ENCODE measurements around the gene LRP1B. TPM values are rescaled to one million over a fixed set of nuclear protein-coding genes. Genes with fewer than 3 reads are reported as not detected.

The LRP1B gene
- total RNA-seq, 1 experiment from 2014 or later, result 0.52 TPM

- TF ChIP-seq, protein P1, sequence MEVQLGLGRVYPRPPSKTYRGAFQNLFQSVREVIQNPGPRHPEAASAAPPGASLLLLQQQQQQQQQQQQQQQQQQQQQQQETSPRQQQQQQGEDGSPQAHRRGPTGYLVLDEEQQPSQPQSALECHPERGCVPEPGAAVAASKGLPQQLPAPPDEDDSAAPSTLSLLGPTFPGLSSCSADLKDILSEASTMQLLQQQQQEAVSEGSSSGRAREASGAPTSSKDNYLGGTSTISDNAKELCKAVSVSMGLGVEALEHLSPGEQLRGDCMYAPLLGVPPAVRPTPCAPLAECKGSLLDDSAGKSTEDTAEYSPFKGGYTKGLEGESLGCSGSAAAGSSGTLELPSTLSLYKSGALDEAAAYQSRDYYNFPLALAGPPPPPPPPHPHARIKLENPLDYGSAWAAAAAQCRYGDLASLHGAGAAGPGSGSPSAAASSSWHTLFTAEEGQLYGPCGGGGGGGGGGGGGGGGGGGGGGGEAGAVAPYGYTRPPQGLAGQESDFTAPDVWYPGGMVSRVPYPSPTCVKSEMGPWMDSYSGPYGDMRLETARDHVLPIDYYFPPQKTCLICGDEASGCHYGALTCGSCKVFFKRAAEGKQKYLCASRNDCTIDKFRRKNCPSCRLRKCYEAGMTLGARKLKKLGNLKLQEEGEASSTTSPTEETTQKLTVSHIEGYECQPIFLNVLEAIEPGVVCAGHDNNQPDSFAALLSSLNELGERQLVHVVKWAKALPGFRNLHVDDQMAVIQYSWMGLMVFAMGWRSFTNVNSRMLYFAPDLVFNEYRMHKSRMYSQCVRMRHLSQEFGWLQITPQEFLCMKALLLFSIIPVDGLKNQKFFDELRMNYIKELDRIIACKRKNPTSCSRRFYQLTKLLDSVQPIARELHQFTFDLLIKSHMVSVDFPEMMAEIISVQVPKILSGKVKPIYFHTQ (CRISPR knock-in tag; IDR thresholded peaks at IDR 0.05), result no peak
- TF ChIP-seq TEAD1 (CRISPR knock-in tag; IDR thresholded peaks at IDR 0.05) (no peak), TCF7 (CRISPR knock-in tag; IDR thresholded peaks at IDR 0.05; ENCODE audit: low read depth) (no peak), ZNF263 (CRISPR knock-in tag; IDR thresholded peaks at IDR 0.05; ENCODE audit: low read depth) (no peak), GABPB1 (CRISPR knock-in tag; IDR thresholded peaks at IDR 0.05) (no peak)
- TF ChIP-seq, protein P2, sequence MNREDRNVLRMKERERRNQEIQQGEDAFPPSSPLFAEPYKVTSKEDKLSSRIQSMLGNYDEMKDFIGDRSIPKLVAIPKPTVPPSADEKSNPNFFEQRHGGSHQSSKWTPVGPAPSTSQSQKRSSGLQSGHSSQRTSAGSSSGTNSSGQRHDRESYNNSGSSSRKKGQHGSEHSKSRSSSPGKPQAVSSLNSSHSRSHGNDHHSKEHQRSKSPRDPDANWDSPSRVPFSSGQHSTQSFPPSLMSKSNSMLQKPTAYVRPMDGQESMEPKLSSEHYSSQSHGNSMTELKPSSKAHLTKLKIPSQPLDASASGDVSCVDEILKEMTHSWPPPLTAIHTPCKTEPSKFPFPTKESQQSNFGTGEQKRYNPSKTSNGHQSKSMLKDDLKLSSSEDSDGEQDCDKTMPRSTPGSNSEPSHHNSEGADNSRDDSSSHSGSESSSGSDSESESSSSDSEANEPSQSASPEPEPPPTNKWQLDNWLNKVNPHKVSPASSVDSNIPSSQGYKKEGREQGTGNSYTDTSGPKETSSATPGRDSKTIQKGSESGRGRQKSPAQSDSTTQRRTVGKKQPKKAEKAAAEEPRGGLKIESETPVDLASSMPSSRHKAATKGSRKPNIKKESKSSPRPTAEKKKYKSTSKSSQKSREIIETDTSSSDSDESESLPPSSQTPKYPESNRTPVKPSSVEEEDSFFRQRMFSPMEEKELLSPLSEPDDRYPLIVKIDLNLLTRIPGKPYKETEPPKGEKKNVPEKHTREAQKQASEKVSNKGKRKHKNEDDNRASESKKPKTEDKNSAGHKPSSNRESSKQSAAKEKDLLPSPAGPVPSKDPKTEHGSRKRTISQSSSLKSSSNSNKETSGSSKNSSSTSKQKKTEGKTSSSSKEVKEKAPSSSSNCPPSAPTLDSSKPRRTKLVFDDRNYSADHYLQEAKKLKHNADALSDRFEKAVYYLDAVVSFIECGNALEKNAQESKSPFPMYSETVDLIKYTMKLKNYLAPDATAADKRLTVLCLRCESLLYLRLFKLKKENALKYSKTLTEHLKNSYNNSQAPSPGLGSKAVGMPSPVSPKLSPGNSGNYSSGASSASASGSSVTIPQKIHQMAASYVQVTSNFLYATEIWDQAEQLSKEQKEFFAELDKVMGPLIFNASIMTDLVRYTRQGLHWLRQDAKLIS (CRISPR knock-in tag; IDR thresholded peaks at IDR 0.05; ENCODE audit: borderline replicate concordance), result no peak
Observed at GRCh38 chr2:140246957-140247356, 1883.9 kb downstream of the LRP1B start (continued).

DNA sequence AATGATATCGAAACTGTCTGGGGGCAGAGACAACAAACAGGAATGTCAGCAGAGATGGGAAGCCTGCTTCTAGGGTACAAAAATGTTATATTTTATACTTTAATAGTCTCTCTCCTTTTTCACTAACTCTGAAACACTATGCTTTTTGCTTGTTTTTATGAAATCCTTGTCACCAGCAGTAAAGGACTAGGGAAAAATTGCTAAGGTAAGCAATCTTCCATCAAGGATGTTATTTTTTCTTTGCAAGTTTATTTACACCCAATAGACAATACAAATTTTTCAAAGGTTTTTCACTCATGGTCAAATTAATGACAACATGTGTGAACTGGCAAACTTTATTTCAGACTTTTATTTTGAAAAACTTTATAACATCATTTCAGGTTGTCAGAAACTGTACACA lies 1884.8 kb downstream of the LRP1B start:
- Mint-ChIP-seq H3K27ac (no peak overlapping the region), H3K36me3 (no peaks in the 10 kb centered on the region), H3K4me1 (peaks cover 4% of the 10 kb centered on the region; the same call in 1 of the 2 replicates), H3K4me3 (no peak overlapping the region), H3K27me3 (ENCODE audit: low read depth) (no peaks in the 10 kb centered on the region), H3K9me3 (no peaks in the 10 kb centered on the region)
- DNase-seq (ENCODE audit: low spot score), result no peak
- CTCF ChIA-PET, result no interaction called here
- ATAC-seq, result no peak
- POLR2A ChIA-PET, result no interaction called here
- TF ChIP-seq, protein P3, sequence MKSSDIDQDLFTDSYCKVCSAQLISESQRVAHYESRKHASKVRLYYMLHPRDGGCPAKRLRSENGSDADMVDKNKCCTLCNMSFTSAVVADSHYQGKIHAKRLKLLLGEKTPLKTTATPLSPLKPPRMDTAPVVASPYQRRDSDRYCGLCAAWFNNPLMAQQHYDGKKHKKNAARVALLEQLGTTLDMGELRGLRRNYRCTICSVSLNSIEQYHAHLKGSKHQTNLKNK (CRISPR knock-in tag; IDR thresholded peaks at IDR 0.05), result no peak
- TF ChIP-seq EMX1 (CRISPR knock-in tag; IDR thresholded peaks at IDR 0.05) (no peak), HMGXB4 (CRISPR knock-in tag; IDR thresholded peaks at IDR 0.05) (no peak), TCF7 (CRISPR knock-in tag; IDR thresholded peaks at IDR 0.05; ENCODE audit: low read depth) (no peak), ATF1 (CRISPR knock-in tag; IDR thresholded peaks at IDR 0.05) (no peak), FOXJ3 (CRISPR knock-in tag; IDR thresholded peaks at IDR 0.05; ENCODE audit: borderline replicate concordance) (no peak), ZNF317 (CRISPR knock-in tag; IDR thresholded peaks at IDR 0.05; ENCODE audit: borderline replicate concordance, low read depth) (no peak), ESRRA (CRISPR knock-in tag; IDR thresholded peaks at IDR 0.05; ENCODE audit: borderline replicate concordance) (no peak), ZSCAN18 (CRISPR knock-in tag; IDR thresholded peaks at IDR 0.05) (no peak), ZBTB43 (CRISPR knock-in tag; IDR thresholded peaks at IDR 0.05) (no peak), CREM (CRISPR knock-in tag; IDR thresholded peaks at IDR 0.05) (no peak), ZNF219 (CRISPR knock-in tag; IDR thresholded peaks at IDR 0.05; ENCODE audit: borderline replicate concordance) (no peak), NFATC4 (CRISPR knock-in tag; IDR thresholded peaks at IDR 0.05) (no peak)
- TF ChIP-seq, protein P4, sequence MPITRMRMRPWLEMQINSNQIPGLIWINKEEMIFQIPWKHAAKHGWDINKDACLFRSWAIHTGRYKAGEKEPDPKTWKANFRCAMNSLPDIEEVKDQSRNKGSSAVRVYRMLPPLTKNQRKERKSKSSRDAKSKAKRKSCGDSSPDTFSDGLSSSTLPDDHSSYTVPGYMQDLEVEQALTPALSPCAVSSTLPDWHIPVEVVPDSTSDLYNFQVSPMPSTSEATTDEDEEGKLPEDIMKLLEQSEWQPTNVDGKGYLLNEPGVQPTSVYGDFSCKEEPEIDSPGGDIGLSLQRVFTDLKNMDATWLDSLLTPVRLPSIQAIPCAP (CRISPR knock-in tag; IDR thresholded peaks at IDR 0.05), result no peak
- TF ChIP-seq, protein P5, sequence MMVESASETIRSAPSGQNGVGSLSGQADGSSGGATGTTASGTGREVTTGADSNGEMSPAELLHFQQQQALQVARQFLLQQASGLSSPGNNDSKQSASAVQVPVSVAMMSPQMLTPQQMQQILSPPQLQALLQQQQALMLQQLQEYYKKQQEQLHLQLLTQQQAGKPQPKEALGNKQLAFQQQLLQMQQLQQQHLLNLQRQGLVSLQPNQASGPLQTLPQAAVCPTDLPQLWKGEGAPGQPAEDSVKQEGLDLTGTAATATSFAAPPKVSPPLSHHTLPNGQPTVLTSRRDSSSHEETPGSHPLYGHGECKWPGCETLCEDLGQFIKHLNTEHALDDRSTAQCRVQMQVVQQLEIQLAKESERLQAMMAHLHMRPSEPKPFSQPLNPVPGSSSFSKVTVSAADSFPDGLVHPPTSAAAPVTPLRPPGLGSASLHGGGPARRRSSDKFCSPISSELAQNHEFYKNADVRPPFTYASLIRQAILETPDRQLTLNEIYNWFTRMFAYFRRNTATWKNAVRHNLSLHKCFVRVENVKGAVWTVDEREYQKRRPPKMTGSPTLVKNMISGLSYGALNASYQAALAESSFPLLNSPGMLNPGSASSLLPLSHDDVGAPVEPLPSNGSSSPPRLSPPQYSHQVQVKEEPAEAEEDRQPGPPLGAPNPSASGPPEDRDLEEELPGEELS (CRISPR knock-in tag; IDR thresholded peaks at IDR 0.05), result no peak
- TF ChIP-seq, protein P6, sequence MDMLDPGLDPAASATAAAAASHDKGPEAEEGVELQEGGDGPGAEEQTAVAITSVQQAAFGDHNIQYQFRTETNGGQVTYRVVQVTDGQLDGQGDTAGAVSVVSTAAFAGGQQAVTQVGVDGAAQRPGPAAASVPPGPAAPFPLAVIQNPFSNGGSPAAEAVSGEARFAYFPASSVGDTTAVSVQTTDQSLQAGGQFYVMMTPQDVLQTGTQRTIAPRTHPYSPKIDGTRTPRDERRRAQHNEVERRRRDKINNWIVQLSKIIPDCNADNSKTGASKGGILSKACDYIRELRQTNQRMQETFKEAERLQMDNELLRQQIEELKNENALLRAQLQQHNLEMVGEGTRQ (CRISPR knock-in tag; IDR thresholded peaks at IDR 0.05), result no peak

Measured in WTC11 (cell line).